GM18861 (cell line): ENCODE results near the gene TUT7.
A peak's percentile ranks its signal among the peaks of the same experiment; 100 is the strongest.
"Not testable (repeated sequence)": the region's sequence is repeated elsewhere in the genome, so short reads cannot be mapped to it uniquely, and the experiment has no call there.

ENCODE experiments used
- ATAC-seq: cut with Tn5 transposase; IDR thresholded peaks from one replicate; pipeline ENCODE4 v1.9.1; 2021; ENCODE audit not compliant: unreplicated experiment

TUT7 gene

DNA sequence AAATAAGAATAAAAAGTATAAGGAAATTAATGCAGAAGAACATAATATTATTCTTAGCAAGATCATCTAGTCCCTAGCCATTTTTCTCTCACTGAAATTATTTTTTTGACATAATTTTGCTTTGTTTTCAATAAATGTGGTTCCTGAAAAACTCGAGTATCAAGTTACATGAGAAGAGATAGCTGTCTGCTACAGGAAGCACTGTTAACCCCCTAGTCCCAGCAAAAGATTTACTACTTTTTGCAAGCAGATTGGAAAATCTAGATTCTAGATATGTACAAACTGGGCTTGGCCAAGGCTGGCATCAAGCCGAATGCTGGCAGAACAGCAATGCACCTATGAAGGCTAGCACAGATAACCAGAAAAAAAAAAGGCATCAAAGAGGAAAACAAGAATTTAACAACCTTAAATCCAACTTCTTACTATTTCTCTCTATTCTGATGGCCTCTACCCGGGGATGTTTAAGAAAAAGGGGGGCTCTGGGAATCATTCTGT, 49.9 kb downstream of the TUT7 start:
- no peak for ATAC-seq

DNA sequence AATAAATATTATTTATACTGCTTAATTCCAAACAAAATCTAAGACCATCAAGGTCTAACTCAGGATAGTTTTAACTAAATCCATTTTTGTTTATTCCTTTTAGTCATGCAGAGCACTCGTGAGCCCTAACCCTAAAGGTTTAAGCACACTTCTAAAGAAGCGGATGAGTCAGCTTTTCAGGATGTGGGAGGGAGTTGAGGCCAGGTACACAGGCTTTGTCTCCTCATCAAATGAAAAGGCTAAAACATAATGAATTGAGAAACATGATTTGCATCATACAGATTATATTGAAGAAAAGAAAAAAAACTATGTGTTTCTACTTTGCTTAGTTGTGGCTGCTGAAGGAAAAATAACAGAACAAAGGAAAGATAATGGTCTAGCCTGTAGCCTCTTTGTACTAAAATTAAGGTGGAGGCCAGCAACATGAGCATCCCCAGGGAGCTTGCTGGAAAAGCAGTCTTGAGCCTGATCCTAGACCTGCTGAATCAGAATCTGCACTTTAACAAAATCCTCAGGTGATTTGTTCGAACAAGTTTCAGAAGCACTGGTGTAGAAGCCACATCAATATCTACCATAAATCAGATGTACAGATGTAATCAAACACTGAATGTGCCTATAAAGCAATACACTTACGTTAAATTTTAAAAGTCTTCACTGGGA, 50.8 kb downstream of the TUT7 start:
- no peak for ATAC-seq

DNA sequence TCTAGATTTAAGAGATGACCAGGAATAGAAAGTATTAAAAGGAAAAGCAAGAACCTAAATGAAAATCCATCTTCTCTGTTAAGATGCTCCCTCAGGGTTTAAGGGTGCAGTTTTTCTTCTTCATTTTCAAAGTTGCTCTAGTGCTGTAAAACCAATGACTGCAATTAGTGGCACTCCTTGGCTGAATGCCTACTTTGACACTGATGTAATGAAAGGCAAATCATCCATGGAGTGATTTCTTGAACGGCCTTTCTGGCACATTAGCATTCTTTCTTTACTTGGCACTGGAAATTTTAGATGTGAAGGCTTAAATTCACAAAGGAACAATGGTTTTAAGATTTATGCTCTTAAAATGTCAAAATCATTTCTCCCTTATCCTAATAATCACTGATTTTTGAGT, 52.5 kb downstream of the TUT7 start:
- no peak for ATAC-seq

DNA sequence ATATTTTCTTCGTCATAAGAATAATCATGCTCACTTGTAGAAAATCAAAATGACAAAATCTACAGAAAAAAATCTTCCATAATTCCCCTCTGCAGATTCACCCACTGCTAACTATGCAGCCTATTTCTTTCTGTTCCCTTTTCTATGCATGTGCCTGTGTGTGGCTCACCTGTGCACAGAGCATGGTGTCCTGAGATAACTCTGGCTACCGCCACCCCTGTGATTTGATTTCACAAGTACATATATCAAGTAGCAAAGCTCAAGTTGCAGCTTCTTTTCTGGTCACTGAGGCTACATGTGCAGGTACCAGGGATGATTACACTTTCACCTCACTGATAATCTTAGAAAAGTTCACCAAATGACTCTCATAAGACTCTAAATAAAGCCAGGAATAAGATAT, 53.5 kb downstream of the TUT7 start:
- no peak for ATAC-seq

DNA sequence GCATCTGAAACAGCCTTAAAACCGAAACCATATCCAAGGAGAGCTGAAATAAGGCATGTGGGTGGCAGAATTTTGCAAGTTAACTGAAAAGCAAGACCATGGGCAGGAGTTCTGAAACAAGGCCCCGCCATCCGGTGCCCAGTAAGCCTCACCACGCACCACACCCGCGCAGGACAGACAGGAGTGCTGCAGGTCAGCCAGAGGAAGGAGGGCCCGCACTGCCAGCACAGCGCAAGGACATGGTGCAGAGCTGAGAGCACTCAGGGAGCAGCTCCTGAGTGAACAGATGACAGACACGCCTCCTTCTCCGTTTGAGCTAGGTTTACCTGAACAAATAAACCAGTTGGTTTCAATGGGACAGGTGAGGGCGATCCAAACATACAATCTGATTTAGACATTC, 55.3 kb downstream of the TUT7 start:
- ATAC-seq = no peak

DNA sequence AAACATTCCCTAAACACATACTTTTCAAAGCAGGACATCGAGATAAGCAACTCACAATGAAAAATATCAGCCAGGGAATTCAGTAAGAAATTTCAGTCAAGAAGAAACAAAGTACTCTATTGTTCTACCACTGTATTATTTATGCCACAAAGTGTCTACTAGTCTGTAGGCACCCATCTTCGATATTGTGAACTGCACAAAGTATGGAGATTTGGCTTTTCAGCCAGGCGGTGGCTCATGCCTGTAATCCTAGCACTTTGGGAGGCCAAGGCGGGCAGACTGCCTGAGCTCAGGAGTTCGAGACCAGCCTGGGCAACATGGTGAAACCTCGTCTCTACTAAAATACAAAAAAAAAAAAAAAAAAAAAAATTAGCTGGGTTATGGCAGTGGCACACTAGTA, 63.9 kb downstream of the TUT7 start:
- not testable (repeated sequence) for ATAC-seq

DNA sequence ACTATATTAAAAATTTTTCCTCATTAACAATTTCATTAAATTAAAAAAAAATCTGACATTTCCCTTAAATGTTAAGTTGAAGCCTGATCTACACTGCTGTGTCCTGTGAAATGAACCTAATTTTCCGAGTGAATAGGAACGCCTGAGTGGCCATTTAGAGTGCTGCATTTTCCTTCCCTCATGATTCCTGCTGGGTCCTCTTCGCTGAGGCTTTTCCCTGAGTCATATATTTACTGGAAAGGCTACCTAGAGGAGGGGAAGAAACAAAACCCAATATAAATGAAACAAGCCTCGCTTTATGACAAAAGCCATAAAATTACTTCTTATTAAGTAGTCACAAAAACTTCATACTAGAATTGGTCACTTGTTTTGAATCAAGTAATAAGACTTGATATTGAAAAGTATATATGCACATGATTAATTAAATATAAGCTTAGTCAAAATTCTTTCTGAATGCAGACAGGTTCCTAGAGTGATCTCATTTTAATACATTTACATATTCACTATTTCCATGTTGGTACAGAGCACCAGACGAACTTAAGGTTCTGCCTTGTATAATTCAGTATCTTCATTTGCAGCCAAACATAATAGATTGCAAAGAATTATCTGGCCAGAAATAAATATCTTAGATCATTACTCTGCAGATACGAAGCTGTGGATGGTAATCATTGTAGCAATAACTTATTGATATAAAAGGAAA, 65.6 kb downstream of the TUT7 start:
- no peak for ATAC-seq

DNA sequence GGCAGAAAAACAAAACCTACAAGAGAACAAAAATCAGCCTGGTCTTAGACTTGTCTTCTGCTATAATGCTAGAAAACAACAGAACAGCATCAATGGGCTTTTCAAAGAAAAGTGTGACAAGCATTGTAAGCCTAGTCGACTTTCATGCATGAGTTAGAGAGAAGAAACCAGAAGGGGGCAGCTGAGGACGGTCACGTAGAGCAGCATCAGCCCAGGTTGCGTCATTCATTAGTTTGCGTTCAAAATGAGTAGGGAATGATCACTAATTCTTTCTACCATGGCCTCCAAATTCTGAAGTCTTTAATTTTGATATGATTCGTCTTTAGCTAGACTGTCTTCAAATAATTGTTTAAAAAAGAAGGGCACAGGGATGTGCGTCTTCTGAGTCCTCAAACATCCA, 67.2 kb downstream of the TUT7 start:
- no peak for ATAC-seq

DNA sequence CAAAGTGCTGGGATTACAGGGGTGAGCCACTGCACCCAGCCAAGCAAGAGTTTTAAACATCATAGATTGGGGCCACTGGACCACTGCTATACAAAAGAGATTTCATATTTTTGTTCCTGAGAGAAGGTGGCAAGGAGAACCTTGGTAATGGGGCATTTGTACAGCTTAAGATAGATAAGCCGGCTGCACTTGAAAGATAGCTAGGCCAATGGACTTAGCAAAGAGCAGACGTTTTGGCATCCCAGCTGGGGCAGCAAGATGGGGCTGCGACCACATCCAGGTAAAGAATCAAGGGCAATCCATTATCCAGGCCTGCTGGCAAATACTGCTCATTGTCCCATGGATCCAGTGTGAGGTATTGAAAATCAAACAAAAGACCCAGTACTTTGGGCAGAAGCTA, 67.9 kb downstream of the TUT7 start:
- ATAC-seq = no peak

DNA sequence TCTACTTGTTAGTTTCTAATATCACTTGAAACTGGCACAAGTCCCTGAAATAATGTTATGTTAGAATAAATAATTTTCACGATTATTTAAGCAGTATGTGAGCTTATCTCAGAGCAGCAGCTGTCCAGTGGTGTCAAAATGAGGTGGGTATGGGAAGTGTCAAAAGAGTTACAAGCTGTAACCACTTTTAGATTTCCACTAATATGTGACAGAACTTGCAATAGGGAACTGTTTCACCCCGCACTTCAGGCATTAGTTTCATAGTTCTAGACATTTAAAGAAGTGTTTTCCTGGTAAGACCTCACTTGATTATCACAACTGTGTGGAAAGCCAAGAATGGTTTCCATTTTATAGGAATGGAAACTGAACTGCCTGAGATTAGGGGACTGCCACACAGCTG, 68.9 kb downstream of the TUT7 start:
- ATAC-seq = no peak

DNA sequence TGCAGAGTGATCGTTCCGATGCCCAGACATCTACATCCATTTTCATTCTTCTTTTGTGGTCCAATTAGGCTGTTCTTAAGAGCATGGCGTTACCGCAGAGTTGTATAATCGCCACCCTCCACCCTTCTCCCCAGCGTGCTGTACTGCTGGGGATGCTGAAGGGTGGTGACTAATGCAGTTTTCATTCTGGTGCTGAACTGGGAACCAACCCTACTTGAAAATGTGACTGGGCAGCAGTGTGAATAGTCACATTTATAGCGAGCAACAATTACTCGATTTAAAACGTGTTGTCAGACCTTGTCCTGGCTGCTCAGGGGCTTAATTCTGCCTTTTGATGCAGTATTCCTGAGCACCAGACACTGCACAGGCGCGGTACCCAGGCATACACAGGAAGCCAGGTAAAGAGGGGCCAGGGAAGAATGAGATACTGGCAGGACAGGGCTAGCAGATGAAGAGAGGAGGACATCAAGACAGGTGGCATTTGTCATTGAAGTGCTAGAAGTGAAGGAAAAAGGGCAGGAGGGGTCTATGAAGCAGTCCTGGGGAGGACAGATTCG, 71.2 kb downstream of the TUT7 start:
- peak; percentile 17 for ATAC-seq

DNA sequence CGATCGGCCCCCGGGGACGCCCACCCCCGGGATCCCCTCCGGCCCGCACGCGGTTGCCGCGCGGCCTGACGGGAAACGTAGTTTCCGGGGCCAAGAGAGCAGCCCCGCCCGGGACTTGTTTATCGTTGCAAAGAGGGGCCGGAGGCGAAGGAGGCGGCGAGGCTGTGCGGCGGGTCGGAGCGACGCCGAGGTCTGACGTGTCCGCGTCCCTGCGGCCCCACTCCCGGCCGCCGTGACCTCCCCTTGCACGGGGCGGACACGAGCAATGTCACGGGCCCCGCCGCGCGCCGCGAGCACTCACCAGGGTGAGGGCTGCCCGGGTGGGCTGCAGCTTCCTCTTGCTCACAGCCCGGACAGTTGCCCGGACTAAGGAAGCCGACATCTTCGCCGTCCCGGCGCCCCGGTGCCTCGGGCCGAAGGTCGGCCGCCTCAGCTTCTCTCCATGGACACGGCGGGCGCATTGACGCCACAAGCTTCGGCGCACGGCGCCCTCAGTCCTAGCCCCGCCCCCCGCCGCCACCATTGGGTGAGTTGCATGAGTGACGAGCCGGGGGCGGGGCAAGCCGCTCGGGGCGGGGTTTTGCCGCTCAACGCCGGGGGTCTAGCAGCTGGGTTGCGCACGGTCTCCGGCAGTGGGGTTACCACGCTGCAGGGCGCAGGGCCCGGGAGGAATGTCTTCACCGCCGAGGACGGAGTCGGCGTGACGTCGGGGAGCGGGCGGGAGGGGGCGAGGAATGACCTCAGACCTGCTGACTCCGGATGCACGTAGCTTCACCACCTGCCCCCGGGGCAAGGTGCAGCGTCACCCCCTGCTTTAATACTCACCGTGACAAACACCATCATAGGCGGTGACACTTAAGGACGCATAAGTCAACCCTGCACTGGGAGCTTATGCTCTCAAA, 71.9 kb downstream of the TUT7 start, which contains the start of gene ISCA1:
ISCA1 (minus strand) TSS at position 462 of the 902 bp plus-strand sequence; CDS start at position 382, 80 bp downstream.
- ATAC-seq = peak; percentile 64

DNA sequence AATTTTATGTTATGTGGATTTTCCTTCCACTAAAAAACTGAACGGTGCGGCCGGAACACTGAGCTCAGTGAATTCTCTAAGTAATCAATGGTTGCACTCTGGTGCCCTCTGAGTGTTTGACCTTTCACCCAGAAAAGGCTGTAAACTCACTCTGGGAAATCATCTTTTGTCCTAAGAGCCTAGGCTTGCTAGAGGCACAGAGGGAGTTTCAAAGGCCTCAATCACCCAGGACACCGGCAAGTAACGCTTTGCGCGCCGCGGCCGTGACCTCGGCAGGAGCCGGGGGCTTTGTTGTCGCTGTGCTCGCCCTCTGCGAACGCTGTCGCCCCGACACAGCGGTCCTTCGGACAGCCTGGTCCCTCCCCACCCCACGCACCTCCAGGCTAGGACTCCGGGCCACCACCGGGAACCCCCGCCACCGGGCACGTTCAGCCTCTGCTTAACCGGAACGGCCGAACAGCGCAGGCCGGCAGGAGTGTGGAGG, 72.6 kb downstream of the TUT7 start:
- ATAC-seq = peak; percentile 1

DNA sequence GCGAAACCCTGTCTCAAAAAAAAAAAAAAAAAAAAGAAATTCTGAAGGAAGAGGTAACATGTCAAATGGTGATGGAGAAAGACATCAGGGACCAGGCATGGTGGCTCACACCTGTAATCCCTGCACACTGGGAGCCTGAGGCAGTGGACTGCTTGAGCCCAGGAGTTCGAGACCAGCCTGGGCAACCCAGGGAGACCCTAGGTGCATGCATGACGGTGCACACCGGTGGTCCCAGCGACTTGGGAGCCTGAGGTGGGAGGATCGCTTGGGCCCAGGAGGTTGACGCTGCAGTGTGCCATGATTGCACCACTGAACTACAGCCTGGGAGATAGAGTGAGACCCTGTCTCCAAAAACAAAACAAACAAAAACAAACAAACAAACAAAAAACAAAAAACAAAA, 73.6 kb downstream of the TUT7 start:
- no peak for ATAC-seq

DNA sequence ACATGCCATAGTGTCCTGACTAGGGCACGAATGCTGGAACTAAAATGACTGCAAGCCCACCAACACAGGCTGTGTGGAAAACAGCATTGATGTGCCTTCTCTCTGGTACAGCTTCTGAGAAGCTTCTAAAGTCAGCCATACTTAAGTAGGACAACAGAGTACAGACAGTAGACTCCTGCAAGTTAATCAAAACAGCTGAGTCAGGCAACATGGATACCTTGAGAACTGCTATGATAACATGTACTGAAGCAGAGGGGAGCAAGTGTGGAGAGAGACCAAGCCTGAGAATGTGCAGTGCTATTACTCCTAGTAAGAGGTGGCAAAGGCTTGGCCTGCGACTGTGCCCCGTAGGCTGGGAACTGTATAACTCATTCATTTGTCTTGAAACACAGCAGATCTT, 74.4 kb downstream of the TUT7 start:
- ATAC-seq = no peak

DNA sequence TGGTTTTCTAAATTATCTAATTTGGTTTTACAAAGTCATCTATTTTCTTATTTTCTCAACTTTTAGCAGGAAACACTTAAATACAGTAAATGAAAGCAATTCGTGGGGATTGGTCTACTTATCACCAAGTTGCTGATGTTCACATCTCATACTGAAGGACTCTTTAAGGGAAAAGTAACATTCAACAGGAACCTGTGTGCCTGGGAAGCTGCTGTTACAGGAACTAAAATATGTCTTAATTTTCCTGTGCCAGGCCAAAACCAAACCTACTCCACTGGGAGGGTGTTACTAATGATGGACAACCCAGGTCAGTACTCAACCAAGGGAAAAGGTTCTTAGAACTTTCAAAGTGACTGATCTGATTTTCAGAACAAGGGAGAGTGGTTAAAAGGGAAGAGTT, 77.1 kb downstream of the TUT7 start:
- ATAC-seq = no peak

DNA sequence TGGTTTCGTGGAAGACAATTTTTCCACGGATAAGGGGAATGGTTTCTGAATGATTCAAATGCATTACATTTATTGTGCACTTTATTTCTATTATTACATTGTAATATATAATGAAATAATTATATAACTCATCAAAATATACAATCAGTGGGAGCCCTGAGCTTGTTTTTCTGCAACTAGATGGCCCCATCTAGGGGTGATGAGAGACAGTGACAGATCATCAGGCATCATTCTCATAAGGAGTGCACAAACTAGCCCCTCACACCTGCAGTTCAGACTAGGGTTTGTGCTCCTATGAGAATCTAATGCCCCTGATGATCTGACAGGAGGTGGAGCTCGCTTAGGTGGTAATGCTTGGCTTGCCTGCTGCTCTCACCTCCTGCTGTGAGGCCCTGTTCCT, 78.2 kb downstream of the TUT7 start:
- no peak for ATAC-seq

DNA sequence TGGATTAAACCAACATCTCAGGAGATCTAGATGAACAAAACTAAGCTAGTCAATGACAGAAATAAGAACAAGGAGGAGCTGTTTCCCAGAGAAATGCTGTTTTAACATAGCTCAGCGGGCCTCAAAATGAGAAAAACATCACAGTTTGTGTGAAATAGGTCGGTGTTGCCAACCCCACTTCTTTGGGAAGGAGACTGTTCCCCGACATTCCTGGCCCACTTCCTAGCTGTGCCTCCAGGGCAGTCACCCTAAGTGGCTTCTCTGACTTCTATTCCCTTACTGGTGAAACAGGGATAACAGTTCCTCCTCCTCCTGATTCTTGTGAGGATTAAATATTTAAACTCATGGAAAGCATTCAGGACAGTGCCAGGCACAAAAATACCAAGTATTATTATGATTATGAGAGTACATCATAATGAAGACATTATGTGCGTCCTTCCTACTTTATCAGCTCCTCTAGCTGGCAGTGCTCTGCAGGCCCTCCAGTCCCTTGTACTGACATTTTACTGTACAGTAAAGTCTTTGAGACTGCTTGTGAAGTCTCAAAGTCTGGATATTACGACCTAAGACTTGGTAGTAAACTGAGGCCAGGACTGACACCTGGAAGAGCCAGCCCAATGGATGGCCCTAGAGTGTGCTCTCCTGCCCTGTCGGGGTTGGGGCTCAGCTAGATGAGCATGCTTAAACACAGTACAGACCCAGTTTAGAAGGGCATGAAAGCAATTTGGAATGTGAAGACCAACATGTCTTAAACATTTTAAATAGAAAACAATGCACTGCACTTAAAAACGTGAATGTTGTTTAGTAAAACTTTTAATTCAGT, 79.2 kb downstream of the TUT7 start:
- ATAC-seq = no peak

DNA sequence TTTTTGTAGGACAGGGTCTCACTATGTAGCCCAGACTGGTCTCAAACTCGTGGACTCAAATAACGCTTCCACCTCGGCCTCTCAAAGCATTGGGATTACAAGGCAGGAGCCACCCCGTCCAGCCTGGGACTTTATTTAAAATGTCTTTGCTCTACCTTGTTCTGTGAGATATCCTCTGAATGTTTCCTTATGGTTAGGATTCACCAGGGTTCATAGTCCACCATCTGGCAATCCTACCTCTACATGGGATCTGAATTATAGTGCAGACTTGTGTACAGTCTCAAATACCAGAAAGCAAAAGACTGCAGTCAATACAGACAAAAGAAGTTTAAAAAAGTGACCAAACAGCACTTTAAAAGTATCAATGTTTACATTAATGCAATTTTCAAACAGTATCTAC, 82.0 kb downstream of the TUT7 start:
- ATAC-seq = no peak

DNA sequence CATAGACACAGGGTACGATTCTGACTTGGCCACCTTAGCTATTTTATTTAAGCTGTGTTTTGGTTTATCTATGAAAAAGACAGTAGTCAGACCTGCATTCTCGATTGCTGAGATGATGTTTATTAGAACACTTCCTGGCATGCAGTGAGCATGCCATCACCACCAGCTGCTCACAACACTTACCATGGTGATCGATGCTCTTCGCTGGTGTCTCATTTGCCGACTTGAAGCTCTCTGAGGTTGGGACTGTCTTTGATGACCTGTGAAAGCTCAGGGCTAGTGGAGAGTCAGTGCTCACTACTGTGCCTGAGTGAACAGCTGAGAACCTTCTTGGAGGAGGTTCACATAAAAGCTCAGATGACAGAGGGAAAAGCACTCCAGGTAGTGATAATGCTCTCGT, 90.3 kb downstream of the TUT7 start:
- ATAC-seq = no peak
